KG1 (cell line): ENCODE measurements around the gene DIPK1A.

Source experiments
- DNase-seq: peaks from one replicate; lab custom pipeline; 2025; lab: John Stamatoyannopoulos, UW

DIPK1A gene

DNA sequence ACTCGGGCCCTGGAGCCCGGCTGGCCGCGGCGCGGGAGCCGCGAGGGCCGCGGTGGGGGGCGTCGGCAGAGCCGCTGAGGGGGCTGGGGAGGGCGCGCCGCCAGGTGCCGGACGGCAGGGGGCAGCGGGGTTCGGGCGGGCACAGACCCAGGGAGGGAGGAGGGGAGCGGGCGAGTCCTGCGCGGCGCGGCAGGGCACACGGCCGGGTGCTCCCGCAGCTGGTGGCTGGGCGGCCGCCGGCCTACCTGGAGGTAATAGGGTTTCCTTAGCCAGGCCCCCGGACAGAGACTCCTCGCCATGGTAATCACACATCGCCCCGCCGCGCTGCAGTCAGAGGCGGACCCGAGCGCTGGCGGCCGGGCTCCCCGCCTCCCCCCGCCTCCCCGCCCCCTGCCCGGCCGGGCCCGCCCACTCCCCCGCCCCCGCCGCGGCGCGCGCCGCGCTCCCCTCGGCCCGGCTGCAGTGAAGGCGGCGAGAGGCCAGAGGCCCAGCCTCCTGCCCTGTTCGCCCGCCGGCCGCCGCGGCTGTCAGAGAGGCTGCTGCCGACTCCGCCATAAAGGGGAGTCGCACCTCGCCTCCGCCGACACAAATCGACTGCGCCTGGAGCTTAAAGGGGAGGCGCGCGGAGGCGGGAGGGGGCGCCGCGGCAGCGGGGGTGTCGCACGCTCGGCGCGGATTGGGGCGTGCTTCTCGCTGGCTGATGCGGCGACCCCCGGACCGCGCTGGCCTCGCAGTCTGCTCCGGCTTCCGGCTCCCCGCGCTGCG is at the start of gene DIPK1A:
Gene DIPK1A (minus strand): TSS at position 332 of the 765 bp plus-strand sequence. CDS start 33 bp downstream, at position 299.
- peak; percentile 31 for DNase-seq

DNA sequence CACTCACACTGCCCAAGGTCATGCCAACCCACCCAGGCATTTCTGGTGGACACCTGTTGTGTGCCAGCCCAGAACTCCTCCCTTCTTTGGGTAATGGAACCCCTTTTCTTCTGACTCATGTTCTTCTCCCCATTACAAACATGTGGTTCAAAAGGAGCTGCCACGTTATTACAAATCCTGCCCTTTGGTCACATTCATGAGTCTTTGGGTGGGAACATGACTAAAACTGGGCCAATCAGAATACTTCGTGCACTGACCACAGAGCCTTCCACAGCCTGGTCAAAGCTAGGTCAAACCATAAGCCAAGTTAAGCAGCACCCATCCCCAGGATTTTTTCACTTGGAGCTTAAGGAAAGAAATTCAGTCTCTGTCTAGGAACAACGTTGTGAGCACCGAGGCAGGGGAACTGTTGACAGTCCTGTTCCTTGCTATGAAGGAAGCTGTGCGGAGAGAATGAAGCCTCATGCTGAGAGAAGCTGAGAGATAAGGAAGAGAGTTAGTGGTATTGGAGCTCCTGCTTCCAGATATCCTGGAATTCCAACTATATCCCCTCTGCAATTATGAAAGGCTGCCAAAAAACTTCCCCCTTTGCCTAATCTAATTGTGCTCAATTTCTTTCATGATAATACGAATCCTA is 46.8 kb upstream of the DIPK1A start:
- DNase-seq: no peak

DNA sequence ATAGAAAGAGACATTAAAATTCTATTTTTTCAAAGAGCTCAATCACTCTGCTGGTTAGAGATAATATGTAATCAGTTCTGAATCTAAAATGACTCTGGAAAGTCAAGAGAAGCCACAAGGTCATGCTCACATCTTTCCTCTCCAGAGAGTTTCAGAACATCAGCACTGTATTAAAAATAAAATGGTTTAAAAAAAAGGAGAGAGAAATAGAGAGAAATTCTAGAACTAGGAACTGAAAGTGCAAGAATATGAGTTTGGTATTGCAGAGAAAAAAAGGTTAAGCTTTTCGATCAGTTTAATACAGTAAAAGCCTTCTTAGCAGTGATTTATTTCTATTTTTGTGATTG is 44.0 kb upstream of the DIPK1A start:
- DNase-seq: no peak

DNA sequence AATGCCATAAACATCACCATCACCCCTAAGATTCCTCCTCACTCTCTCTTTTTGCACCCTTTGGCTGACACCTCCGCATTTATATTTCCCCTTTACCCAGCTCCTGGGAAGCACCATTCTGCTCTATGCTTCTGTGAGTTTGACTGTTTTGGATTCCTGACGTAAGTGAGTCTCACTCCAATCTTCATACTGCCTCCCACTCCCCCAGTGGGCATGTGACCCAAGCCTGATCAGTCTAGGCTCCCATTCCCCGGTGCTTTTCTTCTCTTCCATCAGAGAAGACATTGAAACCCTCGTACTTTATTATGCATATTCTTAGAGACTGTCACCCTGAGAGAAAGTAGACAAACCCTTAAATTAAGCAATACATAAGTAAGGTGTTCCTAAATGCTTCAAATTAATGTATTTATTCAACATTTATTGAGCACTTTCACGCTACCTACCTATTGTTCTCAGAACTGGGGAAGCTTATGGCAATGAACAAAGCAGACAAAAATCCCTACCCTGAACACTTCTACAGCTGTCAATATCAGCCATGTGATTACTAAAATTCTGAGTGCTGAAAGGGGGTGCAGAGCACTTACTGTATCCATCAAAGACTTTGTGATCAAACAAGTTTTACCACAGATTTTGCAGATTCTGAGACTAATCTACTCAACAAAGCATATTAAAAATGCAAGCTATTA is 43.4 kb upstream of the DIPK1A start:
- DNase-seq: no peak

DNA sequence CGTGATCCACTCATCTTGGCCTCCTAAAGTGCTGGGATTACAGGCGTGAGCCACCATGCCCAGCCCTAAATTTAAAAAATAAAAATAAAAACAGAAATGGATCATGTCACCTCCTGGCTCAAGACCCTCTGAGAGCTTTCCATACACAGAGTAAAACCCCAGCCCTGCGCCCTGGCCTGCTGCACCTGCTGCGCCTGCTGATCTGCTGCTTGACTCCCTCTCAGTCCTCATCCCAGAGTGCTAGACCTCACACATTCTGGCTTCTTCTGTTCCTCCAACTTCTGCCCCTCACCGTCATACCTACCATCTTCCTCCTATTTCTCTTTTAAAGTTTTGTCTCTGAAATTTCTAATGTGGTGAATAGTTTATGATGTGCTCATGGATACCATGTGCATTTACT is 42.7 kb upstream of the DIPK1A start:
- no peak for DNase-seq

DNA sequence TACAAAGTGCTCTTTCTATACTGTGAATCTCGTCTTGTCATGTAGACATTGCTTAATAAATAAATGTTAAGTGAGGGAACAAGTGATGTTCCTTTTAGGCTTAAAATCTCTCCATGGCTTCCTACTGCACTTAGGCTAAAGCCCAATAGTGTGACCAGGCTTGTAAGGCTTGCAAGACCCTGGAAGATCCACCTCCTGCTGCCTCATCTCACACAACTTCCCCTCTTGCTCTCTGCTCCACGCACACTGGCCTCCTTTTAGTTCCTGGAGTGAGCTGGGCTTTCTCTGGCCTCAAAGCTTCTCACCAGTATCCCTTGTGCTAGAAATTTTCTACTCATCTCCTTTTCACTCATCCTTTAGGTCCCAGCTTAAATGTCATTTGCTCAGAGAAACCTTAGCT is 41.5 kb upstream of the DIPK1A start:
- DNase-seq: no peak

DNA sequence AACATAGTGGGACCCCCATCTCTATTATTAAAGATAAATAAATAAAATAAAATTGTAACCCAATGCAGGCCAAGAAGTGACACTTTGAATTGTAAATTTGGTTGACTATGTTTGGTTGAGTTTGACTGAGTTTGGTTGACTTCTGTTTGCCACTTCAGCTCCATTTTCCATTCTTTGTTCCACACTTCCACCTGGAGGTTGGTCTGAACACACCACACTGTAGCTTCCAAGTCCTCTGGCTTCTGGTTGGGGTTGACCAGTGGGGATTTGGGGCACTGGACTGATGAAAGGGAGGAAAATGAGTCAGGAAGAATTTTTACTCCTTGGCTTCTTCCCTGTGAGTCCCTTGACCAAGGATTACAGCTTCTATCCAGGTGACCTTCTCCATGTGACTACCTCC is 40.6 kb upstream of the DIPK1A start:
- DNase-seq: no peak

DNA sequence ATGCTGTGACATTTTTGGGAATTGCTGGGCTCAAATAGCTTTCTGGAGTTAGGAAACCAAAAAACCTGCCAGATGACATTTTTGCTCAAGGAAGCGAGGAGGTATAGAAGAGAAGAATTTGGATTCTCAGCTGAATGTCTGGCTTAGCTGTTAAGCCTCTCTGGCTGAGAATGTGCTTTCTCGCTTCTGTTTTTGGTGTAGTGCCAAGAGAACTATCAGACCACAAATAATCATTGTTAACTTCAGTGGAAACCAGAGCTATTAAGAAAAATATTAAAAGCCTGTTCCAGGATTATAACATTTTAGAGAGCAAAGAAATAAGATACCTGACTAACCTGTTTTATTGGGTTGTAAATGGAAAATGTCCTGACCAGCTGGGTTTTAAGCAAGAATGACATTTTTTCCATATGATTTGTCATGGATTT is 39.5 kb upstream of the DIPK1A start:
- DNase-seq: no peak

DNA sequence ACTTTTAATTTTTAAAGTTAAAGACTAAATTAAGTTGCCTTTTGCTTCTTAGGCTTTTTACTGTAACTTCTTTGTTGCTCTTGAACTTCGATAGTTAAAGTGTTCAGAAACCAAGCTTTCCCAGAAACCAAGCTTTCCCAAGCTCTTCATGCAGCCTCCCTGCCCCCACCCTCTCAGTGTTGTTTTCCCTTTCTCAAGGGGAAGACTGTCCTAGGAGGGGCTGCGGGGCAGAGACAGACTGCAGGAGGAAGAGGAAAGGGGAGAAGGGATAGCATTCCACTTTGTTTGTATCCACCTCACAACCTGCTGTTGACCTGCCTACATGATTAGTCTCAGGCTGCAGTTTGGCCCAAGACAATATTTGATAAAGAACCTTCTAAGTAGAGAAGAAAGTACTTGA is 39.0 kb upstream of the DIPK1A start:
- DNase-seq: no peak

DNA sequence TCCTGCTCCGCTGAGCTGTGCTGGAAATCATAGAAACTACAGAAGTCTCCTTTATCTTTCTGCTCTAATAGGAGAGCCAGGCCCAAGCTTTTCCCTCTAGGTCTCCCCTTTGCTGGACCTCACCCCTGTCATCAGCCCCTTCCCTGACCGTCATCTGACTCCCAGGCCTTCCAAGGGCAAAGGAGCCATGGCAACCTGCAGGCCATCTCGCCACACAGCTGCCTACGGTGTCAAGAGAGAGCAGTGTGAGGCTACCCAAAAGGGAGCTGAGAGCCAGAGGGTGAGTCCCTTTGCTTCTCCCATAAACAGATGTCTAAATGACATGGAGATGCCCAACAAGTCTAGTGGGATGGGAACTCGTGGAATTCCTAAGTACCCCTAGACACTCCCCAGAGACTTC is 37.6 kb upstream of the DIPK1A start:
- DNase-seq: no peak

DNA sequence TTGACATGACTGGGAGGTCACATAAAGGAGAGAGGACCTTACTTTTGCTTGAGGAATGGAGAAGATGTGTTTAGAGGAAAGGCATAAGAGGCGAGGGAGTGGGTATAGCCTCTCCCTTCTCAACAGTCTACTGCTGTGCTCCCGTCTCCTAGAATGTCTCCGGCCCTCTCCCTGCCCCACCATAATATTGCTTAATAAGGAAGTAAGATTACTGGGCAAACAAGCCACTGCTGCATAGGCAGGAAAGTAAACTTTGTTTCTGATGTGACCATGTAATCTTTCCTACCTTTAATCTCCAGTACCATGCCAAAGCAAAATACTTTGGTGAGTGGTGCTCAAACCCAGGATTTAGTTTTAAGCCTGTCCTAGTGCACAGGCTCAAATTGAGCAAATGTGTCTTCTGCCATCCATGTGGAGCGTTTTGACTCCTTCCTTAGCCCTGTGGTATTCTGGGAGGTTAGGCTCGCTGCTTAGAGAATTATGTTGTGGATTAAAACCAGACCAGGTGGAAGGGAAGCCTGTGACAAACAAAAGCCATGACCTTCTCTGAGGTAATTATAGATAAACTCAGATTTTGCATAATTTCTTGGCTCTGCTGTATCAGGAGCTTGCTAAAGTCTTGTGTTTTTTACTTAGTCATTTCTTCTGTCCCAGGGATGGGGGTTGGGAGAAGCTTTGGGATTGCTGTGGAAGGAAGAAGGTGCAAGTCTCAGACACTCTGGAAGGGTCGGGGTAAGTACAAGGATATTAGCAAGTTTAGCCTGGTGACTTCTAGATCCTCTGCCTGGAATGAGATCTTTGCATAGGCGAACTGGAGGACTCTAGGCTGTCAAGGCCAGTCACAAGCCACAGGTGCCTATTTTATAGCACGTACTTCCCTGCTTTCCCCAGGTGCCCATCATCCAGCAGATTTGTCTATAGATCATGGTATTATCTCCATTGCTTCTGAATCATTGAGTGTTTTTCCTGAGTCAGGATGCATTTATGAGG is 34.5 kb upstream of the DIPK1A start:
- no peak for DNase-seq

DNA sequence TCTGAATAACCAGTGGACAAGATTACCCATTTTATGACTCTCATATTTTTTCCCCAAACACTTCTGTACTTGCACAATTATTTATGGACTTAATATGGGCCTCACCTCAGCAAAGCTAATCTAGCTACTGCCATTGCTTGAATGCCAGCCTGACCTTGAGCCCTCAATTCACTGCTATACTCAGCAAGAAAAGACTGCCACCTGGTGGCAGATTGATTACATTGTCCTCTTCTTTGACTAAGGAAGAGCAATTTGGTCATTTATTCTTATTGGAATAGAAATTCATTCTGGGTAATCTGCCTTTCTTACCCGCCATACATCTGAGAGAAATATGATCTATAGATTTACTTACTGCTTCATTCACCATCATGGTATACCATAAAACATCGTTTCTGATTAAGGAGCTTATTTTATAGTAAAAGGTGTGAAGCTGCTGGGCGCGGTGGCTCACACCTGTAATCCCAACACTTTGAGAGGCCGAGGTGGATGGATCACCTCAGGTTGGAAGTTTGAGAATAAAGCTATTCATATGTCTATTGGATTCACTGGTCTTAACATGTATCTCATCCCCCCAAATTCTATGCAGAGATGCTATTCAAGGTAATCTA is 32.9 kb upstream of the DIPK1A start:
- DNase-seq: peak; percentile 23

DNA sequence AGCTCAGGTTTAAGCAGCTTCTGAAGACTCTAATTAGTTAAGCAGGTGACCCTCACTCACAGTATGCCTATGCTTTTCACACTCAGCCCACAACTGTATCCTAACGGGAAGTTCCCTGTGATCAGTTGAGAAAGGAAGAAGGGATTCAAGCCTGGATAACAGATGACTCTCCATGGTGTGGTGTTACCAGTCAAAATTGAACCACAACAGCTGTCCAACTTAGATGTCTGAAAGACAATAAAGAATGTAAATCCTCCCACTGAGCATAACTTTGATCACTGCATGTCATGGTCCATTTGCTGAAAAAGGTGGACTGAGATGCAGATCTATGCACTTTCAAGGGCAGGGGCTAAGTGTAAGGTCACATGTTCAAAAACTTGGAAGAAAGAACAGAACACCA is 32.3 kb upstream of the DIPK1A start:
- DNase-seq: no peak

DNA sequence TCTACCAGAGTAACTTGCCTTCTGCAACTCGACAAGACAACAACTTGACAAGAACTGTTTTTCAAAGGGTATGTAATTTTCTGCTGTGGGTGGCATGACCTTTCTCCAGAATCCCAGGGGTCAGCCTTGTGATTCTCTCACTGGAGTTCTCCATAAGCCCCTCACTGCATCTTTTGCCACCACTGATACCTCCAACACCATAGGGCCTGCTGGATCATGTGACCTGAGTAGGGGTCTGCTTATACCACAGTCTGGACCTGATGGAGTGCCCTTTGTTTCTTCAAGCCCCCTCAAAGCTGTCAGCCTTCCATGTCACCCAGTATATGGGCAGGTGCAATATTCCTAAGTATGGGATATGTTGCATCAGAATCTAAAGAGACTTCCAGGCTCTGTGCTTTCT is 31.6 kb upstream of the DIPK1A start:
- DNase-seq: no peak

DNA sequence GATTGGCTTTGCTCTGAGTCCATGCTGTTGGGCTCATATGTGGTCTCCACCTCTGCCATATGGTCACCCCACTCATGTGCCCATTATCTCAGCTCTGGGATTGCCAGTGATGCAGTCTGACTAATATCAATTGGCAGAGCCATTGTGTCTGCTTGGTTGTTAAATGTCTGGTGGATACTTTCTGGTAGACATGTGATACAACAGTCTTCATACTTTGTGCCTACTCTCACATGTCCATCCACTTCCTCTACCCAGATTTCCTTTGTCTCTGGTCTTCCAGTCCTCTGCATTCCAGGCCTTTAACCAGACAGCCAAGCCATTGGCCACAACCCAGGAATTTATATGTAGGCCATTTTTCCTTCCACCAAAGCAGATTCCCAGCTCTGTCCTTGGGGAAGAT is 30.8 kb upstream of the DIPK1A start:
- DNase-seq: no peak

DNA sequence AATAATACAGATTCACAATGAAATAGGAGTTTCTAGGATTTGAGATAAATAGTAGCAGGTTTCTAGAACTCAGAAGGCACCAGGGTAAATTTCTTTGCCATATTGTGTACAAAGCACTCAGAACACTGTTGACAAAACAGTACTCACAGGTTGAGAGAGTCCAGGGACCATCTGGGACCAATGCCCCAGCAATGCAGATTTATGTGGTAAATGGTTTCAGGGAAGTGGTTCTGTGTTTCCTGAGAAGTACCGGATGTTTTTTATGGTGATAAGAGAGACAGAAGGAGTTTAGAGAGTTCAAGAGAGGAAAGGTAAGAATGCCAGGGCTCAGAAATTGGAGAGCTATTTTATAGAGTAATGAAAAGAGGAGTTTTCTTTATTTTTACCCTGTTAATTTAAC is 29.6 kb upstream of the DIPK1A start:
- DNase-seq: no peak

DNA sequence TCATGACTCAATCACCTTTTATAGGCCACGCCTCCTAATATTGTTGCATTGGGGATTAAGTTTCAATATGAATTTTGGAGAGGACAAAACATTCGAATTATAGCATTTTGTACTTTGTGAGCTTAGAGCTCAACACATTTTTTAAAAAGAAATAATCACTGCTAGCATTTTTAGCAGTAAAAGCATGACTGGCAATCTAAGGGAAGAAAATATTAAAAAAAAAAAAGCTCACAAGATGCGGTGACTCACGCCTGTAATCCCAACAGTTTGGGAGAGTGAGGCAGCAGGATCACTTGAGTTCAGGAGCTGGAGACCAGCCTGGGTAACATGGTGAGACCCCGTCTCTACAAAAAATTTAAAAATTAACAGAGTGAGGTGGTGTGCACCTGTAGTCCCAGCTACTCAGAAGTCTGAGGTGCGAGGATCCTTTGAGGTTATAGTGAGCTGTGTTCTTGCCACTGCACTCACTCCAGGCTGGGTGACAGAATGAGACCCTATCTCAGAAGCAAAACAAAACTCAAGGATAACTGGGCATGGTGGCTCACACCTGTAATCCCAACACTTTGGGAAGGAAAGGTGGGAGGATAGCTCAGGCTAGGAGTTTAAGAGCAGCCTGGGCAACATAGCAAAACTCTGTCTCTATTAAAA is 28.8 kb upstream of the DIPK1A start:
- DNase-seq: no peak

DNA sequence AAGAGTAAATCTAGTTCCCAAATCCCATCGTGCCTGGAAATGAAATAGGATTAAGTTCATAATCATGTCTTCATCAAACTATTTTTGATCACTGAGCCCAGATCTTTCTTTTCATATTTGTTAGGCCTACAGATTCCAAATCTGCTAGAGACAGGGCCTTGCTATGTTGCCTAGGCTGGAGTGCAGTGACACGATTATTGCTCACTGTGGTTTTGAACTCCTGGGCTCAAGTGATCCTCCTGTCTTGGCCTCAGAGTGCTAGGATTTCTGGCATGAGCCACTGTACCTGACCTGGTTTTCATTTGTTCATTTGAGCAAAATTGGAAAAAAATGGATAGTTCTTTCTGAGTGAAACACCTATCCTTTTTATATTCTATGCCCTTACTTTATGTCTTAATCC is 28.0 kb upstream of the DIPK1A start:
- no peak for DNase-seq

DNA sequence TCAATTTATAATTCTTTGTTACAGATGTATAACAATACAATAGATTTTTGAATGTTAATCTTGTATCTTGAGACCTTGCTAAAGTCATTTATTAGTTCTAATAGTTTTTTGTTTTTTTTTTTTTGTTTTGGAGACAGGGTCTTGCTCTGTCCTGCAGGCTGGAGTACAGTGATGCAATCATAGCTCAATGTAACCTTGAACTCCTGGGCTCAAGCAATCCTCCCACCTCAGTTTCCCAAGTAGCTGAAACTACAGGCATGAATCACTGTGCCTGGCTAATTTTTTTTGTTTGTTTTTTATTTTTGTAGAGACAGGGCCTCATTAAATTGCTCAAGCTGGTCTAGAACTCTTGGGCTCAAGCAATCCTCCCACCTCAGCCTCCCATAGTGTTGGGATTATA is 26.2 kb upstream of the DIPK1A start:
- DNase-seq: no peak

DNA sequence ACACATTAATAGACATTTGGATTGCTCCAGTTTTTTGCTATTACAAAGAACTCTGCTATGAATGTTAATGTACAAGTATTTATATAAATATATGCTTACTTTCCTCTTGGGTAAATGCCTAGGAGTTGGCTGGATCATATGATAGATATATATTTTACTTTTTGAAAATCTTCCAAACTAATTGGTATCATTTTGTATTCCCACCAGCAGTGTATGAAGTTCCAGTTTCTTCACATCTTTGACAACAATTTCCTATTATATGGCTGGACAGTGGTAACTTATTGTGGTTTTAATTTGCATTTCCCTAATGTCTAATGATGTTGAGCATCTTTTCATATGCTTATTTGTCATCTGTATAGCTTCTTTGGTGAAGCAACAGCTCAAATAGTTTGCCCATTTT is 23.8 kb upstream of the DIPK1A start:
- DNase-seq: no peak
